Heart left ventricle (tissue), 16 donors: ENCODE results near the gene NOL12. TPM values are rescaled to one million over a fixed set of nuclear protein-coding genes. Genes with fewer than 3 reads are reported as not detected.

Experiments
- ATAC-seq, 4 donors: fragments of 200-7000 bp; cut with Tn5 transposase; one replicate each; pipeline ENCODE4 v1.9.1; 2020 to 2022; ENCODE audit warnings: moderate library complexity in 4 of 4, mild to moderate bottlenecking in 3 of 4, moderate number of reproducible peaks in 1 of 4
- DNase-seq, 5 donors: peaks; one replicate each; pipeline ENCODE4 v3.0.0-alpha.2; 2020
- H3K27ac ChIP-seq, 12 donors: fragments of 200-600 bp; sonication (generic) in 4 of 12; one replicate each; pipeline versions ENCODE4 v1.5.0 to v1.8.0; 2016 to 2022; ENCODE audit warnings: mild to moderate bottlenecking in 2 of 12
- H3K27me3 ChIP-seq, 9 donors: fragments of 200-600 bp; sonication (generic) in 2 of 9; one replicate each; pipeline versions ENCODE4 v1.5.1 to v1.8.0; 2016 to 2022; ENCODE audit warnings: mild to moderate bottlenecking in 3 of 9
- H3K36me3 ChIP-seq, 9 donors: fragments of 200-600 bp; sonication (generic) in 2 of 9; one replicate each; pipeline versions ENCODE4 v1.5.0 to v1.8.0; 2018 to 2022; ENCODE audit warnings: mild to moderate bottlenecking in 2 of 9
- H3K4me1 ChIP-seq, 12 donors: fragments of 200-600 bp; sonication (generic) in 4 of 12; one replicate each; pipeline versions ENCODE4 v1.5.0 to v1.8.0; 2016 to 2022; ENCODE audit warnings: mild to moderate bottlenecking in 3 of 12
- H3K4me3 ChIP-seq, 12 donors: fragments of 200-600 bp; sonication (generic) in 4 of 12; one replicate each; pipeline versions ENCODE4 v1.5.0 to v1.8.0; 2017 to 2022; ENCODE audit warnings: mild to moderate bottlenecking in 9 of 12, moderate library complexity in 4 of 12
- H3K9me3 ChIP-seq, 12 donors: fragments of 200-600 bp; sonication (generic) in 4 of 12; one replicate each; pipeline versions ENCODE4 v1.5.0 to v1.8.0; 2016 to 2022; ENCODE audit warnings: mild to moderate bottlenecking in 1 of 12
- CTCF ChIP-seq, 12 donors: fragments of 200-600 bp; sonication (generic) in 4 of 12; IDR thresholded peaks; one replicate each; pipeline versions ENCODE4 v1.5.0 to v1.8.0; 2018 to 2022; ENCODE audit warnings: antibody characterized with exemption in 12 of 12, mild to moderate bottlenecking in 5 of 12
- POLR2A ChIP-seq, 2 donors: fragments of 450-650 bp; IDR thresholded peaks; one replicate each; pipeline ENCODE4 v1.6.1; 2017; ENCODE audit warnings: antibody characterized with exemption in 2 of 2, mild to moderate bottlenecking in 2 of 2, moderate library complexity in 2 of 2
- WGBS, 4 donors: extraction: QIAGEN DNeasy Blood & Tissue Kit in 2 of 4; methylation state at CpG; one replicate each; pipeline versions ENCODE4 v1.1.5 to v1.1.7; 2013 to 2018; 5-methylcytosine and 5-hydroxymethylcytosine counted together
- intact Hi-C, 10 donors: fragments of 100-400 bp; cut with DNase I; formaldehyde crosslinking; loops; one replicate each; pipeline versions ENCODE4 v1.11.1 to v1.14.2; 2022
- polyA plus RNA-seq, 2 donors: library from polyadenylated mRNA; stranded (reverse); fragments of 200-250 nt; gene quantifications; one replicate each; pipeline ENCODE4 v1.2.3, GENCODE V29; 2013
- total RNA-seq, 9 donors: library from RNA; depleted of rRNA in 2 of 9; stranded (reverse); fragments of >200 nt in 2 of 9; fragmentation: NEBNext Ultra II Directional in 3 of 9; extraction: Animal tissue kit (Norgen Biotek cat#: 25700) in 3 of 9; gene quantifications; one replicate each; pipeline versions ENCODE4 v1.1.0 to v1.2.4, GENCODE V29; 2016 to 2023
- donor health status: ischemic (EF 13 %, LVEDD 7.1; RV severe dilation, severe dysfunction).
- donor health status: healthy with polysubstance abuse.
- donor health status: DM: no; HTN: yes; CAD: no.
- donor health status: DM: no; HTN: no; CAD: no.
- donor health status: ischemic (EF 25% LVEDD 6.9; RV normal size, moderate dysfunction).
- donor health status: ischemic (EF 25% LVEDD 5.7; RV mildly dilated, moderate dysfunction).
- donor health status: healthy.
- donor health status: DM: yes; HTN: yes; CAD: no.
- donor health status: ischemic (EF 35%, LVEDD 5.7; RV mildly dilated, moderate dysfunction).
- donor health status: nonischemic (EF 11% LVEDD 7.7; RV severe dilation, severe dysfunction).
- donor health status: DM: yes; HTN: yes; CAD: no.
- donor health status: PGD.
- donor health status: ischemic (EF 29% LVEDD 5.4; RV normal size, mild dysfunction).
- donor health status: nonischemic (EF 23%, LVEDD 6.1; RV moderate dilation, normal function).

Gene NOL12
- total and polyA plus RNA-seq, 11 donors: 8.0 to 29.2 (median 14.3) TPM

GRCh38 chr22:37680191-37680851 is 5.8 kb upstream of the NOL12 start:
- H3K4me1 ChIP-seq: peaks cover 3 to 43% (median 22%) of the 10 kb centered on the region in 12 donors
- H3K27me3 ChIP-seq: no peaks in the 10 kb centered on the region
- no peak overlapping the region for H3K27ac ChIP-seq
- no peak for ATAC-seq
- no peaks in the 10 kb centered on the region for H3K9me3 ChIP-seq
- no peak for DNase-seq
- no peak overlapping the region for H3K4me3 ChIP-seq
- intact Hi-C loops: loop anchor here in 8 of 10 donors (2.0 to 10.0 kb wide), 6 partner anchors 20 to 114 kb away; no protein-coding TSS in a partner anchor
- TF ChIP-seq POLR2A (IDR thresholded peaks at IDR 0.05): no peak
- no peak for TF ChIP-seq CTCF (IDR thresholded peaks at IDR 0.05)
- H3K36me3 ChIP-seq: peaks cover 0 to 34% (median 28%) of the 10 kb centered on the region in 9 donors
- 69 to 82% (median 76%) methylated on average over 6 to 7 of the region's 7 CpGs for WGBS, 4 donors

DNA sequence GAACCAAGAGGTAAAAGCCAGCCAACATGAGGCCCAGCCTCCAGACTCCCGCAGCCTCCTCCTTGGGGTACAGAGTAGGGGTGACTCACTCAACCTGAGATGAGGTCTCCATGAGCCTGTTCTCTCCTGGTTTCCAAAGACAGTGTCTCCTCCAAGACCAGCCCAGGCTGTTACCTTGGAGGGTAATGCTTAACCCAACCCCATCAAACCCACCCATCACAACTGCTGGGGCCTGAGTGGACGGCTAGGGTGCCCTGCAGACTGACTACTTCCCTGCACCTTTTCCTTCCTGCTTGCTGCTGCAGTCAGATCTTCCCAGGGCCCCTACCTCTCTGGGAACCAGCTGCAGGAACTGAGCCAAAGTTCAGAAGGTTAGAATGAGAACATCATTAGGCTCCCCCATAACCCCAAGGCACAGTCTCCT is 5.1 kb upstream of the NOL12 start:
- ATAC-seq: no peak
- 73 to 100% (median 73%) methylated on average over 1 to 2 of the region's 2 CpGs; no CpG with 5 or more reads in 1 of the 4 donors for WGBS, 4 donors
- intact Hi-C loops: loop anchor here in 9 of 10 donors (1.0 to 10.0 kb wide), 8 partner anchors 20 to 114 kb away; no protein-coding TSS in a partner anchor
- Histone ChIP-seq H3K27ac (no peak overlapping the region), H3K36me3 (peaks cover 0 to 34% (median 28%) of the 10 kb centered on the region in 9 donors), H3K9me3 (no peaks in the 10 kb centered on the region), H3K4me1 (peaks cover 3 to 39% (median 23%) of the 10 kb centered on the region in 12 donors), H3K27me3 (no peaks in the 10 kb centered on the region), H3K4me3 (no peak overlapping the region)
- no peak for DNase-seq
- no peak for TF ChIP-seq POLR2A (IDR thresholded peaks at IDR 0.05)
- TF ChIP-seq CTCF (IDR thresholded peaks at IDR 0.05): no peak

DNA sequence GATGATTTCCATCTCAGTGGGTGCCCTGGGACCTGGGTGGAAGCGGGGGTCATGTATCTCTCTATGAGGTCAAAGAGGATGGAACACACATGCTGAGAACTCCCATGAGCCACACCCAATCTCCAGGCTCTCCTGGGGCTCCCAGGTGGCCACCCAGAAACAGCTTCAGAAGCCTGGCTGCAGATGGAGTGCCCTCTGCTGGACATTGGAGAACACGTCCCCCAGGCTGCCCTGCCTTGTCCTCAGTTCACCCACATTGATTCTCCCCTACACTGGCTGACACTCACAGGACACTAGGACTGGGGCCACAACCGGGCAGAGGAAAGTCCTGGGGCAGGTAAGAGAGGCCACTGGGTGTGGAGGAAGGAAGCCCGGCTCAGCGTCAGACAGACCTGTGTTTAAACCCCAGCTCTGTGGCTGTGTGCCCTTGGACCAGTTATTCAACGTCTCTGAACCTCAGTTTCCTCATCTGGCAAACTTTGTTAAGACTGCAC is 4.5 kb upstream of the NOL12 start:
- peak; percentile 81 to 93 (median 86) for TF ChIP-seq CTCF (IDR thresholded peaks at IDR 0.05)
- no peak for TF ChIP-seq POLR2A (IDR thresholded peaks at IDR 0.05)
- WGBS, 4 donors: 19 to 31% (median 22%) methylated on average over 6 of the region's 6 CpGs
- peak; percentile 68 to 82 (median 76) for DNase-seq
- intact Hi-C loops: loop anchor here in 9 of 10 donors (1.0 to 10.0 kb wide), 8 partner anchors 21 to 113 kb away; no protein-coding TSS in a partner anchor
- H3K9me3 ChIP-seq: no peaks in the 10 kb centered on the region
- H3K27ac ChIP-seq: no peak overlapping the region
- peaks cover 0 to 34% (median 28%) of the 10 kb centered on the region in 9 donors for H3K36me3 ChIP-seq
- no peak overlapping the region for H3K4me3 ChIP-seq
- H3K27me3 ChIP-seq: no peaks in the 10 kb centered on the region
- H3K4me1 ChIP-seq: peaks cover 3 to 34% (median 22%) of the 10 kb centered on the region in 12 donors
- peak; percentile 28 to 58 (median 40) for ATAC-seq
